GM23338 (cell line): ENCODE results near the gene NKAIN2. TPM values are rescaled to one million over a fixed set of nuclear protein-coding genes. Genes with fewer than 3 reads are reported as not detected.

Experiments used
- ATAC-seq: fragments of 200-7000 bp; cut with Tn5 transposase; 3 replicates; pipeline ENCODE4 v1.9.1; 2020
- DNase-seq: peaks from one replicate; pipeline ENCODE4 v3.0.0-alpha.2; 2015; ENCODE audit warnings: low spot score
- H2AFZ ChIP-seq: fragments of 200-600 bp; sonication (generic); 2 replicates; pipeline ENCODE4 v1.8.0; 2016; ENCODE audit warnings: antibody characterized with exemption, mild to moderate bottlenecking, moderate library complexity
- H3F3A ChIP-seq: fragments of 200-600 bp; sonication (generic); replicated peaks from 2 replicates; pipeline ENCODE4 v1.8.0; 2017; ENCODE audit warnings: antibody characterized with exemption, mixed run types, low read depth
- H3K27ac ChIP-seq: fragments of 200-600 bp; sonication (generic); 2 replicates; pipeline ENCODE4 v1.6.1; 2016; ENCODE audit warnings: low read depth
- H3K27me3 ChIP-seq: fragments of 200-600 bp; sonication (generic); 2 replicates; pipeline ENCODE4 v1.8.0; 2016; ENCODE audit warnings: mild to moderate bottlenecking, mixed run types, moderate library complexity; ENCODE audit not compliant: insufficient read depth
- H3K36me3 ChIP-seq: fragments of 200-600 bp; sonication (generic); 2 replicates; pipeline ENCODE4 v1.8.0; 2016; ENCODE audit warnings: mild to moderate bottlenecking; ENCODE audit not compliant: insufficient read depth
- H3K4me1 ChIP-seq: fragments of 200-600 bp; sonication (generic); 2 replicates; pipeline ENCODE4 v1.8.0; 2016; ENCODE audit warnings: mild to moderate bottlenecking, moderate library complexity; ENCODE audit not compliant: insufficient read depth
- H3K4me2 ChIP-seq: fragments of 200-600 bp; sonication (generic); 2 replicates; pipeline ENCODE4 v1.7.1; 2017; ENCODE audit warnings: mixed run types
- H3K4me3 ChIP-seq: fragments of 200-600 bp; sonication (generic); 2 replicates; pipeline ENCODE4 v1.6.1; 2016; ENCODE audit warnings: mixed run types
- H3K79me2 ChIP-seq: fragments of 200-600 bp; sonication (generic); replicated peaks from 2 replicates; pipeline ENCODE4 v1.8.0; 2017; ENCODE audit warnings: mild to moderate bottlenecking; ENCODE audit not compliant: insufficient read depth
- H3K9me2 ChIP-seq: fragments of 200-600 bp; sonication (generic); 2 replicates; pipeline ENCODE4 v1.8.0; 2017; ENCODE audit not compliant: insufficient read depth
- H4K20me1 ChIP-seq: fragments of 200-600 bp; sonication (generic); replicated peaks from 2 replicates; pipeline ENCODE4 v1.8.0; 2017; ENCODE audit warnings: mild to moderate bottlenecking; ENCODE audit not compliant: insufficient read depth
- H3K27ac Mint-ChIP-seq: 2 replicates; pipeline ENCODE4 v1.8.0; 2020; ENCODE audit warnings: inconsistent platforms, mild to moderate bottlenecking, moderate library complexity, mixed read lengths
- H3K27me3 Mint-ChIP-seq: 3 replicates; pipeline ENCODE4 v1.8.0; 2022; ENCODE audit warnings: low read depth, mild to moderate bottlenecking, moderate library complexity, mixed read lengths, inconsistent platforms; ENCODE audit not compliant: insufficient read depth, poor library complexity
- H3K36me3 Mint-ChIP-seq: 3 replicates; pipeline ENCODE4 v1.8.0; 2021; ENCODE audit warnings: low read depth, mild to moderate bottlenecking, inconsistent platforms, moderate library complexity, mixed read lengths
- H3K4me1 Mint-ChIP-seq: 3 replicates; pipeline ENCODE4 v1.8.0; 2020; ENCODE audit warnings: mild to moderate bottlenecking, inconsistent platforms, mixed read lengths
- H3K4me3 Mint-ChIP-seq: 3 replicates; pipeline ENCODE4 v1.8.0; 2021; ENCODE audit warnings: moderate library complexity, mild to moderate bottlenecking, inconsistent platforms, mixed read lengths
- H3K9me3 Mint-ChIP-seq: 3 replicates; pipeline ENCODE4 v1.8.0; 2020; ENCODE audit warnings: moderate library complexity, mild to moderate bottlenecking, inconsistent platforms, mixed read lengths
- CREB1 ChIP-seq: fragments of 250-450 bp; sonication (Bioruptor Pico); IDR thresholded peaks from 2 replicates; pipeline ENCODE4 v1.5.0; 2020; ENCODE audit warnings: low read depth, mild to moderate bottlenecking, moderate library complexity
- CTCF ChIP-seq, 2 experiments: fragments of 200-600 bp in 1 of 2; sonication (generic) in 1 of 2; conservative IDR thresholded peaks; 2 replicates each; pipeline versions ENCODE4 v1.5.1 to v1.6.1; 2016 to 2017; ENCODE audit warnings: antibody characterized with exemption in 2 of 2, low read depth in 2 of 2, mild to moderate bottlenecking in 2 of 2, moderate library complexity in 1 of 2
- EZH2 ChIP-seq: fragments of 200-600 bp; sonication (generic); IDR thresholded peaks from one replicate; pipeline ENCODE4 v1.8.0; 2017; ENCODE audit warnings: antibody characterized with exemption, mild to moderate bottlenecking, low read depth; ENCODE audit not compliant: unreplicated experiment
- EZH2phosphoT487 ChIP-seq: fragments of 200-600 bp; sonication (generic); IDR thresholded peaks from one replicate; pipeline ENCODE4 v1.8.1; 2018; ENCODE audit warnings: antibody characterized with exemption; ENCODE audit not compliant: unreplicated experiment
- POLR2AphosphoS5 ChIP-seq: IDR thresholded peaks from 2 replicates; pipeline ENCODE4 v1.6.1; 2016; ENCODE audit warnings: antibody characterized with exemption, low read depth
- STAT1 ChIP-seq: IDR thresholded peaks from one replicate; pipeline ENCODE4 v1.6.1; 2016; ENCODE audit warnings: antibody characterized with exemption; ENCODE audit not compliant: unreplicated experiment
- ZNF331 ChIP-seq: fragments of 250-450 bp; sonication (Bioruptor Pico); IDR thresholded peaks from 2 replicates; pipeline ENCODE4 v1.5.0; 2020; ENCODE audit warnings: low read depth, mild to moderate bottlenecking, moderate library complexity
- ZNF462 ChIP-seq: fragments of 250-450 bp; sonication (Bioruptor Pico); IDR thresholded peaks from 2 replicates; pipeline ENCODE4 v1.5.0; 2020; ENCODE audit warnings: mild to moderate bottlenecking, moderate library complexity
- polyA plus RNA-seq: library from polyadenylated mRNA; unstranded; fragments of >200 nt; fragmentation: Nextera tagmentation; extraction: Ambion mirVana; gene quantifications from 2 replicates; pipeline ENCODE4 v1.2.1, GENCODE V29; 2016
- total RNA-seq: library from RNA; depleted of rRNA; stranded (reverse); fragments of >200 nt; shearing (Covaris generic); gene quantifications from 2 replicates; pipeline ENCODE4 v1.2.3, GENCODE V29; 2014
- TF ChIP-seq, protein P1 (sequence below): IDR thresholded peaks from 2 replicates; pipeline ENCODE4 v1.6.1; 2016; ENCODE audit warnings: antibody characterized with exemption

The NKAIN2 gene
- total and polyA plus RNA-seq, 2 experiments from 2014 or later: 0.39 to 1.1 TPM

GRCh38 chr6:123794190-123794589 lies 9.5 kb upstream of the NKAIN2 start (continued):
- TF ChIP-seq ZNF462 (CRISPR knock-in tag) (no peak), EZH2phosphoT487 (no peak), POLR2AphosphoS5 (no peak), CTCF (conservative IDR thresholded peaks at IDR 0.05; ENCODE audit: low read depth in 2 of 2) (no peak), ZNF331 (no peak), EZH2 (no peak)
- TF ChIP-seq, protein P1, sequence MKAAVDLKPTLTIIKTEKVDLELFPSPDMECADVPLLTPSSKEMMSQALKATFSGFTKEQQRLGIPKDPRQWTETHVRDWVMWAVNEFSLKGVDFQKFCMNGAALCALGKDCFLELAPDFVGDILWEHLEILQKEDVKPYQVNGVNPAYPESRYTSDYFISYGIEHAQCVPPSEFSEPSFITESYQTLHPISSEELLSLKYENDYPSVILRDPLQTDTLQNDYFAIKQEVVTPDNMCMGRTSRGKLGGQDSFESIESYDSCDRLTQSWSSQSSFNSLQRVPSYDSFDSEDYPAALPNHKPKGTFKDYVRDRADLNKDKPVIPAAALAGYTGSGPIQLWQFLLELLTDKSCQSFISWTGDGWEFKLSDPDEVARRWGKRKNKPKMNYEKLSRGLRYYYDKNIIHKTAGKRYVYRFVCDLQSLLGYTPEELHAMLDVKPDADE: no peak

- no peaks in the 10 kb centered on the region for H3K27me3 Mint-ChIP-seq
- Histone ChIP-seq H2AFZ (no peak overlapping the region), H3K9me2 (no peaks in the 10 kb centered on the region), H4K20me1 (no peaks in the 10 kb centered on the region), H3K27me3 (no peaks in the 10 kb centered on the region), H3K4me3 (no peak overlapping the region), H3K4me1 (no peaks in the 10 kb centered on the region), H3K79me2 (no peaks in the 10 kb centered on the region), H3K4me2 (no peak overlapping the region), H3K27ac (no peak overlapping the region), H3K36me3 (no peaks in the 10 kb centered on the region), H3F3A (no peaks in the 10 kb centered on the region)
- H3K9me3 Mint-ChIP-seq: 0 out of 3 replicates have a peak, but pooled peaks cover 3% of the 10 kb centered on the region
- no peak overlapping the region for H3K4me3 Mint-ChIP-seq
- DNase-seq (no peak), ATAC-seq (no peak)
- no peaks in the 10 kb centered on the region for H3K4me1 Mint-ChIP-seq
- peaks cover 5% of the 10 kb centered on the region; the same call in 1 of the 3 replicates for H3K36me3 Mint-ChIP-seq
- H3K27ac Mint-ChIP-seq: no peak overlapping the region
- TF ChIP-seq CREB1 (CRISPR knock-in tag): no peak
- TF ChIP-seq STAT1: no peak
Observed at GRCh38 chr6:123794799-123795198, 8.9 kb upstream of the NKAIN2 start.
